Smooth muscle cell (in vitro differentiated cells): ENCODE measurements around the gene OSBPL7. TPM values are rescaled to one million over a fixed set of nuclear protein-coding genes. Genes with fewer than 3 reads are reported as not detected.
"Not testable (repeated sequence)": the region's sequence is repeated elsewhere in the genome, so short reads cannot be mapped to it uniquely, and the experiment has no call there.

Experiments used
- DNase-seq: peaks from one replicate; lab custom pipeline; 2025; ENCODE audit not compliant: unreplicated experiment; lab: John Stamatoyannopoulos, UW
- H2AFZ ChIP-seq: fragments of 200-600 bp; sonication (generic); 2 replicates; pipeline ENCODE4 v1.6.0; 2016; ENCODE audit warnings: antibody characterized with exemption, low read depth, mild to moderate bottlenecking
- H3F3A ChIP-seq: fragments of 200-600 bp; sonication (generic); 2 replicates; pipeline ENCODE4 v1.6.0; 2017; ENCODE audit warnings: antibody characterized with exemption, low read depth
- H3K27ac ChIP-seq: fragments of 200-600 bp; sonication (generic); 2 replicates; pipeline ENCODE4 v1.5.1; 2016; ENCODE audit warnings: low read depth, mild to moderate bottlenecking
- H3K27me3 ChIP-seq: fragments of 200-600 bp; sonication (generic); 2 replicates; pipeline ENCODE4 v1.6.1; 2016; ENCODE audit warnings: low read depth, mild to moderate bottlenecking
- H3K36me3 ChIP-seq: fragments of 200-600 bp; sonication (generic); 2 replicates; pipeline ENCODE4 v1.5.1; 2016; ENCODE audit warnings: low read depth
- H3K4me1 ChIP-seq: fragments of 200-600 bp; sonication (generic); 2 replicates; pipeline ENCODE4 v1.5.1; 2016; ENCODE audit warnings: low read depth
- H3K4me2 ChIP-seq: fragments of 200-600 bp; sonication (generic); 2 replicates; pipeline ENCODE4 v1.6.0; 2016; ENCODE audit warnings: mild to moderate bottlenecking
- H3K4me3 ChIP-seq: fragments of 200-600 bp; sonication (generic); 2 replicates; pipeline ENCODE4 v1.5.1; 2016; ENCODE audit warnings: mild to moderate bottlenecking
- H3K79me2 ChIP-seq: fragments of 200-600 bp; sonication (generic); 2 replicates; pipeline ENCODE4 v1.6.0; 2016; ENCODE audit warnings: low read depth, mild to moderate bottlenecking
- H3K9ac ChIP-seq: fragments of 200-600 bp; sonication (generic); 2 replicates; pipeline ENCODE4 v1.6.0; 2016; ENCODE audit warnings: low read depth
- H3K9me3 ChIP-seq: fragments of 200-600 bp; sonication (generic); replicated peaks from 2 replicates; pipeline ENCODE4 v1.5.1; 2016; ENCODE audit warnings: low read depth
- H4K20me1 ChIP-seq: fragments of 200-600 bp; sonication (generic); 2 replicates; pipeline ENCODE4 v1.6.0; 2016; ENCODE audit warnings: low read depth
- CTCF ChIP-seq: fragments of 200-600 bp; sonication (generic); IDR thresholded peaks from 2 replicates; pipeline ENCODE4 v1.5.1; 2017; ENCODE audit warnings: borderline replicate concordance, mild to moderate bottlenecking, antibody characterized with exemption; ENCODE audit not compliant: insufficient read depth, poor library complexity, severe bottlenecking
- WGBS: methylation state at CpG from one replicate; pipeline ENCODE4 v1.1.7; 2016; ENCODE audit warnings: low lambda C conversion rate; 5-methylcytosine and 5-hydroxymethylcytosine counted together
- polyA plus RNA-seq: library from polyadenylated mRNA; unstranded; fragments of >200 nt; fragmentation: Nextera tagmentation; extraction: Ambion mirVana; gene quantifications from 2 replicates; pipeline ENCODE4 v1.2.1, GENCODE V29; 2016
- total RNA-seq: library from RNA; depleted of rRNA; stranded (reverse); fragments of >200 nt; gene quantifications from 2 replicates; pipeline ENCODE4 v1.2.3, GENCODE V29; 2014

OSBPL7 gene
- total and polyA plus RNA-seq, 2 experiments from 2014 or later = 3.7 to 6.3 TPM

- 36% methylated on average over 14 of the region's 14 CpGs for WGBS
- H3K4me3 ChIP-seq = no peak overlapping the region
- DNase-seq = no peak
Observed at GRCh38 chr17:47776330-47777197, 45.0 kb downstream of the OSBPL7 start.

DNA sequence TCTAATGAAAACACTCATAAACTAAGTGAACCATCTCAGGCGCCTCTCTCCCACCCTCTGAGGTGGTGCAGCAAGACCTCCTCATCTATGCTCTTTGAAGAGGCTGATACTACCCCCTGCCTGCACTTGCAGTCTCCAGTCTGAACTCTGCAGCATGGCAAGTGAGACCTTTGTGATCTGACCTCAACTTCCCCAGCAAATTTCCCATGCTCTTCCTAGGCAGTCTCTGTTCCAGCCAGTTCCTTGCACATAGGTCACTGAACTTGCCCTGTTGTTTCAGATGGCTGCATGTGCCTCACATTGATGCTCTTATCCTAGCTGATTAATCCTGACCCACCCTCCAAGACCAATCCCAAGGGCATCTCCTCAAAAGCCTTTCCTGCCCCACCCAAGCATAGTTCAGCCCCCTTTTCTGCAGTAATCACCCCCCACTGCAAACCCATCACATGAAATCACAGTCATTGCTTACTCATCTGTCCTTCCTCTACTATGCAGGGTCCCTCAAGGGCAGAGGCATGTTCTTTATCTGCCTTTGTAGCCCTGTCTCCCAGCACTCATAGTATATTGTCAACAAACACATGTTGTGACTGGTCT, 46.5 kb downstream of the OSBPL7 start:
- 50% methylated on average over 1 of the region's 1 CpG for WGBS

More at GRCh38 chr17:47776330-47777197, 45.0 kb downstream of the OSBPL7 start:
- H3K4me2 ChIP-seq = no peak overlapping the region
- H2AFZ ChIP-seq = no peak overlapping the region
- H3F3A ChIP-seq = no peaks in the 10 kb centered on the region
- no peaks in the 10 kb centered on the region for H3K36me3 ChIP-seq
- peak; percentile 69 for TF ChIP-seq CTCF
- H3K79me2 ChIP-seq = no peaks in the 10 kb centered on the region
- no peaks in the 10 kb centered on the region for H4K20me1 ChIP-seq
- no peak overlapping the region for H3K27ac ChIP-seq
- no peak overlapping the region for H3K9ac ChIP-seq
- H3K9me3 ChIP-seq = no peaks in the 10 kb centered on the region
- peaks cover 28% of the 10 kb centered on the region for H3K27me3 ChIP-seq
- no peaks in the 10 kb centered on the region for H3K4me1 ChIP-seq

DNA sequence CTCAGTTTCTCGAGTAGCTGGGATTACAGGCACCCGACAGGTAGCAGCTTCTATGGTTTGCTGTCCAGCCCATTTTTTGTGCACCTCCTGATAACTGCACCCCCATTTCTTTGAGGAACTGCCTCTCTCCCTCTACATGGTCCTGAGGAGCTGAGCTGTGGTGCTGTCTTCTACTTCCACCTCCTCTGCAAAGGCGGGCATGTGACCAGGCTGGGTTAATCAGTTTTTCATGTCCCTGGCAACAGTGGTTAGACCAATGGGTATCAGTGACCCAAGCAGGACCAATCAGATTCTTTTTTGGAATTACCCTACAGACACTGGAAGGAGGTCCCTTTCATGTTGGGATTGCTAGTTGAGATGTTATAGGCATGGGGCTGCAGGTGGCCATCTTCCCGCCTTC, 47.3 kb downstream of the OSBPL7 start:
- no peaks in the 10 kb centered on the region for H3F3A ChIP-seq
- H3K4me1 ChIP-seq = no peaks in the 10 kb centered on the region
- H3K27me3 ChIP-seq = peaks cover 28% of the 10 kb centered on the region
- DNase-seq = no peak
- WGBS = 76% methylated on average over 4 of the region's 4 CpGs
- H3K4me2 ChIP-seq = no peak overlapping the region
- no peak for TF ChIP-seq CTCF
- H3K9ac ChIP-seq = no peak overlapping the region
- H4K20me1 ChIP-seq = no peaks in the 10 kb centered on the region
- peaks cover 6% of the 10 kb centered on the region for H3K9me3 ChIP-seq
- H3K4me3 ChIP-seq = no peak overlapping the region
- no peak overlapping the region for H2AFZ ChIP-seq
- no peak overlapping the region for H3K27ac ChIP-seq
- H3K79me2 ChIP-seq = no peaks in the 10 kb centered on the region
- H3K36me3 ChIP-seq = no peaks in the 10 kb centered on the region

More for the DNA sequence above, 46.5 kb downstream of the OSBPL7 start:
- peaks cover 6% of the 10 kb centered on the region for H3K9me3 ChIP-seq
- TF ChIP-seq CTCF = no peak
- no peaks in the 10 kb centered on the region for H3F3A ChIP-seq
- H3K27me3 ChIP-seq = peaks cover 28% of the 10 kb centered on the region
- H3K4me3 ChIP-seq = no peak overlapping the region
- no peak overlapping the region for H3K4me2 ChIP-seq
- no peak overlapping the region for H2AFZ ChIP-seq
- H3K27ac ChIP-seq = no peak overlapping the region
- H4K20me1 ChIP-seq = no peaks in the 10 kb centered on the region
- H3K4me1 ChIP-seq = no peaks in the 10 kb centered on the region
- H3K79me2 ChIP-seq = no peaks in the 10 kb centered on the region
- DNase-seq = no peak
- H3K36me3 ChIP-seq = no peaks in the 10 kb centered on the region
- no peak overlapping the region for H3K9ac ChIP-seq

DNA sequence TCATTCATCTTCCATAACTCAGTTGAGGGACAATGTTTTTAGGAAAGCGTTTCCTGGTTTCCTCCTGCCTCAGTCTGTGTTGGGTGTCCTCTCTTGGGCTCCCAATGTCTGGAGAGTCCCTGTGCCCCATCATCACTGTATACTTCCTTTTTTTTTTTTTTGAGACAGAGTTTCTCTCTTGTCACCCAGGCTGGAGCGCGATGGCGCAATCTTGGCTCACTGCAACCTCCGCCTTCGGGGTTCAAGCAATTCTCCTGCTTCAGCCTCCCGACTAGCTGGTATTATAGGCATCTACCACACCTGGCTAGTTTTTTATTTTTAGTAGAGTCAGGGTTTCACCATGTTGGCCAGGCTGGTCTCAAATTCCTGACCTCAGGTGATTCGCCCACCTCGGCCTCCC, 47.9 kb downstream of the OSBPL7 start:
- H3K4me2 ChIP-seq, H4K20me1 ChIP-seq, H3K9ac ChIP-seq, H3K27ac ChIP-seq, H3K36me3 ChIP-seq, H2AFZ ChIP-seq, H3K4me1 ChIP-seq, DNase-seq, H3K9me3 ChIP-seq, H3F3A ChIP-seq, H3K4me3 ChIP-seq, H3K79me2 ChIP-seq: not testable (repeated sequence)
- 93% methylated on average over 9 of the region's 9 CpGs for WGBS
- H3K27me3 ChIP-seq = peaks cover 28% of the 10 kb centered on the region
